ENCODE data around the gene ZCCHC14.

DNA sequence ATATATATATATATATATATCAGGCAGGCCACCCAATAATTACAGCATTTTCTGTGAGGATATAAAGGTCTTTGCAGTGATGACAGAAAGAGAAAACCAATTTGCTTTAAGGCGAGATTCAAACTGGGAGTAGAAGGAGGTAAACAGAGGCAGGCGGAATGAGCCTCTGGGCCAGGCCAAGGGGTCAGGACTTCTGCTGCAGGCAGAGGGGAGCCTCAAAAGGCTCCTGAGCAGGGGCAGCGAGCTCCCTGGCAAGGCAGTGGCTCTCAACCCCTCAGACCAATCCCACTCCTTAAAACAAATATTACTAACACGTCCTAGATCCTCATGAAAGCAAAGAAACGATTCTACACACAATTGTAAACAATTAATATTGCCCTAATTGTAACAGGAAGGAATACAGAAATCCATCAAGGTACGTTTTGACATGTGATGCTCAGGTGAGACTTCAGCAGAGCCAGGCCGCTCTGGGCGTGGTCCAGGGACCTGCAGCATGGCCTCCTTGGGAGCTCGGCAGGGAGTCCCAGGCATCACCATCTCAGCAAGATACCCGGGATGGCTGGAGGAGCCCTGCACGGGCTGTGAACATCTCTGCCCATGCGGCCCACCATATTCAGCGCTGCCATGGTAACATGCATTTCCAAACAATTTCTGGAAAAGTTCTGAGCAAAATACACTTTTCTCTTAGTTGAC is 127.7 kb downstream of the ZCCHC14 start:
- TF ChIP-seq, protein P1, sequence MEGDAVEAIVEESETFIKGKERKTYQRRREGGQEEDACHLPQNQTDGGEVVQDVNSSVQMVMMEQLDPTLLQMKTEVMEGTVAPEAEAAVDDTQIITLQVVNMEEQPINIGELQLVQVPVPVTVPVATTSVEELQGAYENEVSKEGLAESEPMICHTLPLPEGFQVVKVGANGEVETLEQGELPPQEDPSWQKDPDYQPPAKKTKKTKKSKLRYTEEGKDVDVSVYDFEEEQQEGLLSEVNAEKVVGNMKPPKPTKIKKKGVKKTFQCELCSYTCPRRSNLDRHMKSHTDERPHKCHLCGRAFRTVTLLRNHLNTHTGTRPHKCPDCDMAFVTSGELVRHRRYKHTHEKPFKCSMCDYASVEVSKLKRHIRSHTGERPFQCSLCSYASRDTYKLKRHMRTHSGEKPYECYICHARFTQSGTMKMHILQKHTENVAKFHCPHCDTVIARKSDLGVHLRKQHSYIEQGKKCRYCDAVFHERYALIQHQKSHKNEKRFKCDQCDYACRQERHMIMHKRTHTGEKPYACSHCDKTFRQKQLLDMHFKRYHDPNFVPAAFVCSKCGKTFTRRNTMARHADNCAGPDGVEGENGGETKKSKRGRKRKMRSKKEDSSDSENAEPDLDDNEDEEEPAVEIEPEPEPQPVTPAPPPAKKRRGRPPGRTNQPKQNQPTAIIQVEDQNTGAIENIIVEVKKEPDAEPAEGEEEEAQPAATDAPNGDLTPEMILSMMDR (IDR thresholded peaks at IDR 0.05) = no peak
- TF ChIP-seq POLR2A (IDR thresholded peaks at IDR 0.05) = no peak
